ENCODE data around the gene CXCL3. TPM values are rescaled to one million over a fixed set of nuclear protein-coding genes. Genes with fewer than 3 reads are reported as not detected.

Gene CXCL3
- total and polyA plus RNA-seq, 4 donors, result 0.50 to 2.2 (median 1.7) TPM

- Histone ChIP-seq H3K27ac (ENCODE audit: low read depth, low read length) (no peak overlapping the region), H3K36me3 (ENCODE audit: control insufficient read depth, insufficient read depth, low read length) (no peaks in the 10 kb centered on the region), H3K27me3 (ENCODE audit: control insufficient read depth, insufficient read depth, low read length) (no peaks in the 10 kb centered on the region), H3K4me1 (ENCODE audit: control insufficient read depth, insufficient read depth, low read length) (no peaks in the 10 kb centered on the region), H3K4me3 (ENCODE audit: low read depth, low read length) (no peak overlapping the region), H3K9me3 (ENCODE audit: control insufficient read depth, insufficient read depth, low read length) (no peaks in the 10 kb centered on the region)
- DNase-seq (ENCODE audit: low read depth in 4 of 6, low spot score in 6 of 6), result no peak
- WGBS (ENCODE audit: insufficient coverage), result no CpG with 5 or more reads among the region's 1 CpG
Observed at GRCh38 chr4:74056114-74056857, 17.8 kb upstream of the CXCL3 start.

- H3K27ac ChIP-seq (ENCODE audit: low read depth, low read length), result no peak overlapping the region
- DNase-seq (ENCODE audit: low read depth in 4 of 6, low spot score in 6 of 6), result no peak
- no peaks in the 10 kb centered on the region for H3K27me3 ChIP-seq (ENCODE audit: control insufficient read depth, insufficient read depth, low read length)
- no CpG with 5 or more reads among the region's 3 CpGs for WGBS (ENCODE audit: insufficient coverage)
- H3K4me3 ChIP-seq (ENCODE audit: low read depth, low read length), result no peak overlapping the region
- no peaks in the 10 kb centered on the region for H3K9me3 ChIP-seq (ENCODE audit: control insufficient read depth, insufficient read depth, low read length)
- H3K4me1 ChIP-seq (ENCODE audit: control insufficient read depth, insufficient read depth, low read length), result no peaks in the 10 kb centered on the region
- H3K36me3 ChIP-seq (ENCODE audit: control insufficient read depth, insufficient read depth, low read length), result no peaks in the 10 kb centered on the region
Observed at GRCh38 chr4:74055498-74055897, 17.0 kb upstream of the CXCL3 start.

- no peak for DNase-seq (ENCODE audit: low read depth in 4 of 6, low spot score in 6 of 6)
- Histone ChIP-seq H3K9me3 (ENCODE audit: control insufficient read depth, insufficient read depth, low read length) (no peaks in the 10 kb centered on the region), H3K27me3 (ENCODE audit: control insufficient read depth, insufficient read depth, low read length) (no peaks in the 10 kb centered on the region), H3K36me3 (ENCODE audit: control insufficient read depth, insufficient read depth, low read length) (no peaks in the 10 kb centered on the region), H3K4me3 (ENCODE audit: low read depth, low read length) (no peak overlapping the region), H3K27ac (ENCODE audit: low read depth, low read length) (no peak overlapping the region), H3K4me1 (ENCODE audit: control insufficient read depth, insufficient read depth, low read length) (no peaks in the 10 kb centered on the region)
- no CpG with 5 or more reads among the region's 2 CpGs for WGBS (ENCODE audit: insufficient coverage)
Observed at GRCh38 chr4:74055096-74055495, 16.6 kb upstream of the CXCL3 start.

- H3K4me1 ChIP-seq (ENCODE audit: control insufficient read depth, insufficient read depth, low read length), result no peaks in the 10 kb centered on the region
- no peaks in the 10 kb centered on the region for H3K36me3 ChIP-seq (ENCODE audit: control insufficient read depth, insufficient read depth, low read length)
- no peak overlapping the region for H3K4me3 ChIP-seq (ENCODE audit: low read depth, low read length)
- WGBS (ENCODE audit: insufficient coverage), result 100% methylated on average over 1 of the region's 1 CpG
- no peak for DNase-seq (ENCODE audit: low read depth in 4 of 6, low spot score in 6 of 6)
- H3K27me3 ChIP-seq (ENCODE audit: control insufficient read depth, insufficient read depth, low read length), result no peaks in the 10 kb centered on the region
- no peak overlapping the region for H3K27ac ChIP-seq (ENCODE audit: low read depth, low read length)
- H3K9me3 ChIP-seq (ENCODE audit: control insufficient read depth, insufficient read depth, low read length), result no peaks in the 10 kb centered on the region
Observed at GRCh38 chr4:74054483-74055047, 16.1 kb upstream of the CXCL3 start.

- Histone ChIP-seq H3K27ac (ENCODE audit: low read depth, low read length) (no peak overlapping the region), H3K9me3 (ENCODE audit: control insufficient read depth, insufficient read depth, low read length) (no peaks in the 10 kb centered on the region), H3K4me3 (ENCODE audit: low read depth, low read length) (no peak overlapping the region), H3K27me3 (ENCODE audit: control insufficient read depth, insufficient read depth, low read length) (no peaks in the 10 kb centered on the region), H3K36me3 (ENCODE audit: control insufficient read depth, insufficient read depth, low read length) (no peaks in the 10 kb centered on the region), H3K4me1 (ENCODE audit: control insufficient read depth, insufficient read depth, low read length) (no peaks in the 10 kb centered on the region)
- WGBS (ENCODE audit: insufficient coverage), result no CpG with 5 or more reads among the region's 1 CpG
- DNase-seq (ENCODE audit: low read depth in 4 of 6, low spot score in 6 of 6), result no peak
Observed at GRCh38 chr4:74047152-74047551, 8.7 kb upstream of the CXCL3 start.

GRCh38 chr4:74045772-74046171 is 7.3 kb upstream of the CXCL3 start:
- no peak overlapping the region for H3K27ac ChIP-seq (ENCODE audit: low read depth, low read length)
- WGBS (ENCODE audit: insufficient coverage), result no CpG with 5 or more reads among the region's 2 CpGs
- H3K27me3 ChIP-seq (ENCODE audit: control insufficient read depth, insufficient read depth, low read length), result no peaks in the 10 kb centered on the region
- no peaks in the 10 kb centered on the region for H3K36me3 ChIP-seq (ENCODE audit: control insufficient read depth, insufficient read depth, low read length)
- no peaks in the 10 kb centered on the region for H3K9me3 ChIP-seq (ENCODE audit: control insufficient read depth, insufficient read depth, low read length)
- DNase-seq (ENCODE audit: low read depth in 4 of 6, low spot score in 6 of 6), result no peak
- no peak overlapping the region for H3K4me3 ChIP-seq (ENCODE audit: low read depth, low read length)
- no peaks in the 10 kb centered on the region for H3K4me1 ChIP-seq (ENCODE audit: control insufficient read depth, insufficient read depth, low read length)

- no peaks in the 10 kb centered on the region for H3K9me3 ChIP-seq (ENCODE audit: control insufficient read depth, insufficient read depth, low read length)
- DNase-seq (ENCODE audit: low read depth in 4 of 6, low spot score in 6 of 6), result no peak
- no peak overlapping the region for H3K4me3 ChIP-seq (ENCODE audit: low read depth, low read length)
- H3K27me3 ChIP-seq (ENCODE audit: control insufficient read depth, insufficient read depth, low read length), result no peaks in the 10 kb centered on the region
- no CpG with 5 or more reads among the region's 3 CpGs for WGBS (ENCODE audit: insufficient coverage)
- H3K27ac ChIP-seq (ENCODE audit: low read depth, low read length), result no peak overlapping the region
- no peaks in the 10 kb centered on the region for H3K4me1 ChIP-seq (ENCODE audit: control insufficient read depth, insufficient read depth, low read length)
- H3K36me3 ChIP-seq (ENCODE audit: control insufficient read depth, insufficient read depth, low read length), result no peaks in the 10 kb centered on the region
Observed at GRCh38 chr4:74045247-74045646, 6.8 kb upstream of the CXCL3 start.

- no peak for DNase-seq (ENCODE audit: low read depth in 4 of 6, low spot score in 6 of 6)
- WGBS (ENCODE audit: insufficient coverage), result no CpG with 5 or more reads among the region's 3 CpGs
- Histone ChIP-seq H3K27ac (ENCODE audit: low read depth, low read length) (no peak overlapping the region), H3K36me3 (ENCODE audit: control insufficient read depth, insufficient read depth, low read length) (no peaks in the 10 kb centered on the region), H3K27me3 (ENCODE audit: control insufficient read depth, insufficient read depth, low read length) (no peaks in the 10 kb centered on the region), H3K9me3 (ENCODE audit: control insufficient read depth, insufficient read depth, low read length) (no peaks in the 10 kb centered on the region), H3K4me1 (ENCODE audit: control insufficient read depth, insufficient read depth, low read length) (no peaks in the 10 kb centered on the region), H3K4me3 (ENCODE audit: low read depth, low read length) (no peak overlapping the region)
Observed at GRCh38 chr4:74044677-74045076, 6.2 kb upstream of the CXCL3 start.

- Histone ChIP-seq H3K9me3 (ENCODE audit: control insufficient read depth, insufficient read depth, low read length) (no peaks in the 10 kb centered on the region), H3K4me1 (ENCODE audit: control insufficient read depth, insufficient read depth, low read length) (peaks cover 4% of the 10 kb centered on the region), H3K27ac (ENCODE audit: low read depth, low read length) (no peak overlapping the region), H3K27me3 (ENCODE audit: control insufficient read depth, insufficient read depth, low read length) (no peaks in the 10 kb centered on the region), H3K4me3 (ENCODE audit: low read depth, low read length) (no peak overlapping the region), H3K36me3 (ENCODE audit: control insufficient read depth, insufficient read depth, low read length) (no peaks in the 10 kb centered on the region)
- 85% methylated on average over 2 of the region's 2 CpGs for WGBS (ENCODE audit: insufficient coverage)
- no peak for DNase-seq (ENCODE audit: low read depth in 4 of 6, low spot score in 6 of 6)
Observed at GRCh38 chr4:74042681-74043080, 4.2 kb upstream of the CXCL3 start.

GRCh38 chr4:74041418-74041817 is 2.9 kb upstream of the CXCL3 start:
- Histone ChIP-seq H3K36me3 (ENCODE audit: control insufficient read depth, insufficient read depth, low read length) (no peaks in the 10 kb centered on the region), H3K27me3 (ENCODE audit: control insufficient read depth, insufficient read depth, low read length) (no peaks in the 10 kb centered on the region), H3K4me1 (ENCODE audit: control insufficient read depth, insufficient read depth, low read length) (peaks cover 4% of the 10 kb centered on the region), H3K27ac (ENCODE audit: low read depth, low read length) (no peak overlapping the region), H3K9me3 (ENCODE audit: control insufficient read depth, insufficient read depth, low read length) (no peaks in the 10 kb centered on the region), H3K4me3 (ENCODE audit: low read depth, low read length) (no peak overlapping the region)
- WGBS (ENCODE audit: insufficient coverage), result no CpG with 5 or more reads among the region's 1 CpG
- no peak for DNase-seq (ENCODE audit: low read depth in 4 of 6, low spot score in 6 of 6)
